CD4-positive, alpha-beta memory T cell (primary cell): ENCODE results near the gene CLUH. TPM values are rescaled to one million over a fixed set of nuclear protein-coding genes. Genes with fewer than 3 reads are reported as not detected.
A peak's percentile ranks its signal among the peaks of the same experiment; 100 is the strongest.

Source experiments
- CTCF ChIA-PET: fragments of 350-600 bp; sonication (Branson Sonifier 250); formaldehyde crosslinking; loops from one replicate; lab custom pipeline; 2021; ENCODE audit warnings: inconsistent platforms; ENCODE audit not compliant: partially characterized antibody; lab: Charles Lee
- POLR2A ChIA-PET: fragments of 350-600 bp; sonication (Branson Sonifier 250); formaldehyde crosslinking; loops from one replicate; lab custom pipeline; 2021; ENCODE audit not compliant: partially characterized antibody; lab: Charles Lee
- DNase-seq, 5 donors: peaks; one replicate each; pipeline versions ENCODE4 v3.0.0 to v3.0.0-alpha.2; 2020 to 2022; ENCODE audit warnings: mixed read lengths in 1 of 5
- H3K27ac ChIP-seq: one replicate; pipeline ENCODE4 v1.7.0; 2013; ENCODE audit warnings: low read depth, low read length
- H3K27me3 ChIP-seq: 2 replicates; pipeline ENCODE4 v1.7.0; 2013; ENCODE audit warnings: mild to moderate bottlenecking, low read length, moderate library complexity; ENCODE audit not compliant: insufficient read depth
- H3K36me3 ChIP-seq: 2 replicates; pipeline ENCODE4 v1.7.0; 2013; ENCODE audit warnings: mild to moderate bottlenecking, low read length, moderate library complexity; ENCODE audit not compliant: insufficient read depth
- H3K4me1 ChIP-seq: 2 replicates; pipeline ENCODE4 v1.7.0; 2013; ENCODE audit warnings: mild to moderate bottlenecking, low read length, moderate library complexity; ENCODE audit not compliant: insufficient read depth
- H3K4me3 ChIP-seq, 2 donors: one replicate each; pipeline ENCODE4 v1.7.0; 2013; ENCODE audit warnings: low read length in 2 of 2, mild to moderate bottlenecking in 1 of 2
- H3K9me3 ChIP-seq, 2 donors: one replicate each; pipeline ENCODE4 v1.7.0; 2013; ENCODE audit warnings: low read length in 2 of 2, control low read depth in 1 of 2; ENCODE audit not compliant: control insufficient read depth in 1 of 2
- H3K27ac Mint-ChIP-seq, 7 donors: one replicate each; pipeline ENCODE4 v1.8.0; 2020 to 2021; ENCODE audit warnings: mixed read lengths in 7 of 7, mild to moderate bottlenecking in 6 of 7, inconsistent platforms in 3 of 7, moderate library complexity in 3 of 7
- H3K27me3 Mint-ChIP-seq, 2 donors: one replicate each; pipeline ENCODE4 v1.8.0; 2020 to 2021; ENCODE audit warnings: mixed read lengths in 2 of 2
- H3K36me3 Mint-ChIP-seq, 2 donors: one replicate each; pipeline ENCODE4 v1.8.0; 2020 to 2021; ENCODE audit warnings: mixed read lengths in 2 of 2, inconsistent platforms in 1 of 2, mild to moderate bottlenecking in 1 of 2
- H3K4me1 Mint-ChIP-seq, 4 donors: one replicate each; pipeline ENCODE4 v1.8.0; 2020 to 2021; ENCODE audit warnings: mixed read lengths in 4 of 4, mild to moderate bottlenecking in 1 of 4
- H3K4me3 Mint-ChIP-seq, 8 donors: one replicate each; pipeline ENCODE4 v1.8.0; 2020 to 2021; ENCODE audit warnings: mixed read lengths in 8 of 8, mild to moderate bottlenecking in 7 of 8, moderate library complexity in 6 of 8, inconsistent platforms in 3 of 8
- H3K9me3 Mint-ChIP-seq, 8 donors: one replicate each; pipeline ENCODE4 v1.8.0; 2020 to 2021; ENCODE audit warnings: mixed read lengths in 8 of 8, mild to moderate bottlenecking in 5 of 8, inconsistent platforms in 3 of 8, moderate library complexity in 1 of 8
- intact Hi-C: fragments of 100-400 bp; cut with micrococcal nuclease; formaldehyde crosslinking; loops from one replicate; pipeline ENCODE4 v1.15.1; 2023
- polyA plus RNA-seq, 2 donors: library from polyadenylated mRNA; unstranded; fragments of 300-500 nt; fragmentation: Illumina TruSeq; gene quantifications; one replicate each; pipeline ENCODE4 v1.2.3, GENCODE V29; 2021
- total RNA-seq, 2 experiments: library from RNA; stranded (reverse); gene quantifications; one replicate each; pipeline ENCODE4 v1.2.3, GENCODE V29; 2021

The CLUH gene
- total and polyA plus RNA-seq, 4 experiments from 2014 or later, result 5.5 to 44.1 (median 29.1) TPM

DNA sequence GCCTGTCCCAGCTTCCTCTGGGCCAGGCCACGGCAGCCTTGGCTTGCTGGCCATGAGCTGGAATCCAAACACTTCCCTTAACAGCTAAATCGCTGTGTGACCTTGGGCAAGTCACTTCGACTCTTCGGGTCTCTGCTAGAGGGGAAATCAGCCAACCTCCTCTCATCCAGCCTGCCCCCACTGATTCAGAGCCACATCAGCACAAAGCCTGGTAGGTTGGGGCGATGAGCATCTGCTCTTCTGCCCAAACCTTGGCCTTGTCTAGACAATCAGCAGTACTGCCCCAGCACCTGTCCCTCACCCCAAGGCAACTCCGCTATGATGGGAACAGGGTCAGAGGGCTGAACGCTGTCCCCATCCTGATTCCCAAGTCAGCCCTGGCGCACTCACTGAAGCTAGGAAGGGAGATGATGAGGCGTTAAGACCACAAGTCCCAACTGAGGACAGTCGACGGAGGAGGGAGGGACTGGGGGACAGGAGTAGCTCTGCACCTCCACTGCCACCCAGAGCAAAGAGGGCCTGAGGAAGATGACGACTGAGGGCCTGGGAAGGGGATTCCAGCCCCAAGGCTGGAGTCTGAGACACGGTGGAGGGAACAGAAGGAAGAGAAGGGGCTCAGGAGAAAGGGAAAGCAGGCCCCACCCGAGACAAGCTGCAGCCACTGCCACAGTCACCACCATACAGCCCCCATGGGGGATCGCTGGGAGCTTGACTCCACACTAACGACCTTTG, 1.3 kb downstream of the CLUH start:
- peaks cover 40% of the 10 kb centered on the region for H3K4me1 ChIP-seq
- intact Hi-C loops, result loop anchor here (2.0 to 5.0 kb wide), 2 partner anchors 107 to 407 kb away; partner anchors contain the start of genes SMG6 and SRR
- no peaks in the 10 kb centered on the region for H3K9me3 ChIP-seq
- H3K4me1 Mint-ChIP-seq, result peaks cover 26 to 48% (median 39%) of the 10 kb centered on the region in 4 donors
- ChIA-PET CTCF (interaction anchor here (0.9 kb wide), 1 partner anchor 34 kb away, joined by 3 read pairs; no protein-coding TSS in a partner anchor), POLR2A (interaction anchor here (0.9 to 1.5 kb wide), 5 partner anchors 8 to 116 kb away, joined by 3 to 7 read pairs (median 3); partner anchors contain the start of gene PAFAH1B1)
- no peaks in the 10 kb centered on the region for H3K27me3 ChIP-seq
- peak overlapping the region; percentile 85 to 92 (median 88) for H3K4me3 Mint-ChIP-seq
- no peaks in the 10 kb centered on the region for H3K27me3 Mint-ChIP-seq
- H3K27ac Mint-ChIP-seq, result peak overlapping the region; percentile 70 to 92 (median 91)
- H3K36me3 Mint-ChIP-seq, result peaks cover 3 to 7% of the 10 kb centered on the region in 2 donors
- no peak overlapping the region for H3K27ac ChIP-seq
- no peaks in the 10 kb centered on the region for H3K9me3 Mint-ChIP-seq
- no peaks in the 10 kb centered on the region for H3K36me3 ChIP-seq
- DNase-seq, result no peak
- peak overlapping the region; percentile 69 to 77 for H3K4me3 ChIP-seq

DNA sequence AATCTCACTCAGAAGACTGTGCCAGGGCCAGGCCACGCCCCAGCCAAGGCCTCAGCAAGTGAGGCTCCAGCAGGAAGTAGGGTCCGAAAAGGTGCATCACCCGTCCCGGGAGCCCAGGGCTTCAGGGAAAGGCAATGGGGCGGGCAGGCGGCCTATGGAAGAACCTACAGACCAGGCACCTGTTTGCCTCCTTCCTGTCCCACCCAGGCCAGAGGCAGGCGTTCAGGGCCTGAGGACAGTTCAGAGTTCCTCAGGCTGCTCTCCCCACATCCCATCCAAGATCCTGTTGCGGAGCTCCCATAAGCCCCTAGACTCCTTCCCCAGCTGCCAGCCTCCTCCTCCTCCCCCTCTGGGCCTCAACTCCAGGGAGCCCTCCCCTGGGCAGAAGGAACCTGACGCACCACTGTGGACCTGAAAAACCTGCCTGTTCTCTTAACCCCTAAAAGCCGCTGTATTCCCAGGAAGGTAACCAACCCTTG, 2.3 kb downstream of the CLUH start:
- H3K27me3 Mint-ChIP-seq, result no peaks in the 10 kb centered on the region
- H3K27ac Mint-ChIP-seq, result peak overlapping the region in 6 of 7 donors; percentile 46 to 91 (median 67)
- H3K36me3 Mint-ChIP-seq, result peaks cover 3 to 12% of the 10 kb centered on the region in 2 donors
- H3K9me3 Mint-ChIP-seq, result no peaks in the 10 kb centered on the region
- H3K4me3 ChIP-seq, result no peak overlapping the region
- intact Hi-C loops, result no loop called here
- ChIA-PET POLR2A (interaction anchor here (0.7 to 1.1 kb wide), 3 partner anchors 20 to 106 kb away, joined by 3 read pairs; no protein-coding TSS in a partner anchor), CTCF (no interaction called here)
- no peak for DNase-seq
- H3K4me3 Mint-ChIP-seq, result peak overlapping the region; percentile 31 to 92 (median 88)
- H3K4me1 Mint-ChIP-seq, result peaks cover 26 to 51% (median 40%) of the 10 kb centered on the region in 4 donors
- no peaks in the 10 kb centered on the region for H3K36me3 ChIP-seq
- no peaks in the 10 kb centered on the region for H3K9me3 ChIP-seq
- no peaks in the 10 kb centered on the region for H3K27me3 ChIP-seq
- peaks cover 40% of the 10 kb centered on the region for H3K4me1 ChIP-seq
- no peak overlapping the region for H3K27ac ChIP-seq

DNA sequence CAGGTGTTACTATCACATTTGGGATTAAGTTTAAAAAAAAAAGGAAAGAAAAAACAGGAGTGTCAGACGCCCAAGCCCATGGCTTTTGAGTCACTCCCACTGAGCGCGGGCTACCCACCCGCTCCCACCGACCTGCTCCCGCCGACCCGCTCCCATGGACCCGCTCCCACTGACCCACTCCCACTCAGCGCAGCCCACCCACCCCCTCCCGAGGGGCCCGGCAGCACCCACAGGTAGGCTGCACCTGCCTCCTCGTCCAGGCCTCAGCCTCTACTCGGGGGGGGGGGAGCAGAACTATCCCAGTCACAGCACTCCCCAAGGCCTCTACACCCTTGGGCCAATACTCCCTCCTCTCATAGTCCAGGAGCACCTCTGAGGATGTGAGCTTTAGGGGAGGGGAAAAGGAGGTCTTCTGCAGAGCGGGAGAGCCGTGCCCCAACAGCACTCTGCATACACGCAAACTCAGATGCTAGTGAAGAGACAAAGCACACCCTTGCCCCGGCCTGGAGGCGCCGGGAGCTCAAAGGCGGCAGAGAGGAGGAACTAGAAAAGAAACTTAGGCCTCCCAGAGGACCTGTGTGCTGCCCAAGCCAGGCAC, 2.9 kb downstream of the CLUH start:
- Mint-ChIP-seq H3K27me3 (no peaks in the 10 kb centered on the region), H3K36me3 (peaks cover 3 to 12% of the 10 kb centered on the region in 2 donors), H3K9me3 (no peaks in the 10 kb centered on the region), H3K4me1 (peaks cover 26 to 51% (median 40%) of the 10 kb centered on the region in 4 donors), H3K4me3 (peak overlapping the region in 6 of 8 donors; percentile 42 to 63 (median 48)), H3K27ac (peak overlapping the region in 5 of 7 donors; percentile 43 to 91 (median 80))
- peaks cover 40% of the 10 kb centered on the region for H3K4me1 ChIP-seq
- ChIA-PET POLR2A (interaction anchor here (0.7 kb wide), 1 partner anchor 106 kb away, joined by 3 read pairs; no protein-coding TSS in a partner anchor), CTCF (no interaction called here)
- no peaks in the 10 kb centered on the region for H3K27me3 ChIP-seq
- no peak overlapping the region for H3K4me3 ChIP-seq
- no peak for DNase-seq
- H3K27ac ChIP-seq, result no peak overlapping the region
- intact Hi-C loops, result no loop called here
- H3K9me3 ChIP-seq, result no peaks in the 10 kb centered on the region
- H3K36me3 ChIP-seq, result no peaks in the 10 kb centered on the region

DNA sequence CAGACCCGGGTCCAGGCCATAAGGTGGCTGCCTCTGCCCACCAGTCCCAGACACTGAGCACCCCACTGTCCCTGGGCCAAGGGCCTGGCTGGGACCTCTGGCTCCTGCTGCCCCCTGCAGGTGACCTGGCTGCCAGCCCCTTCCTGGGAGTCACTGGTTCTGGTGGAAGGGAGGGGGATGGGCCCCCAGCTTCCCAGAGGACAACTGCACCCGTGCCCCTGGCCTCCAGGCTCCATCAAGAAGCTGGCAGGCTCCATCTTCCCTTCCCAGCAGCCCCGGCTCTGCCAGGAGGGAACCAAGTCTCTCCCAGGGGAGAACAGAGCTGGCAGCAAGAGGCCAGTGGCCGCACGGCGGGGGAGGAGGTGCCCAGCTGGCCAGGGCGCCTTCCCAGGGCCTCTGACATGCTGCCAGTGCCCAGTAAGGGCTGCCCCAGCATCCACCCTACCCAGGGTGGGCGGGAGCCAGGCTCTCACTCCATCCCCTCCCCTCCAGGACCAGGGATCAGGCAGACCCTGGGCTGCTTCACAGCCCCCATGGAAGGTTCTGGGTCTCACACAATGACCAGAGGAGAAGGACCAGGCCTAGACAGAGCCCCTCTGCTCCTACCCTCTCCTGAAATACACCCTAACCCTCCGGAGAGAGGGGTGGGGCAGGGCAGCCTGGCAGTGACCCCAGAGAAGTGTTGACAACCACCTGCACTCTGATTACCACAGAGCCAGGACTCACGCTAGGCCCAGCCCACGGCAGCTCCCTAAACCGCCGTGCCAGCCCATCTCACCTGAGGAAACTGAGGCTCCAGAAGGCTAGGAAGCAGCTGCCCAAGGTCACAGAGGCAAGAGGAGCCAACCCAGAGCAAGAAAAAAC, 3.6 kb downstream of the CLUH start:
- H3K36me3 ChIP-seq, result no peaks in the 10 kb centered on the region
- no peak for DNase-seq
- peak overlapping the region in 2 of 8 donors; percentile 39 to 45 for H3K4me3 Mint-ChIP-seq
- H3K9me3 Mint-ChIP-seq, result no peaks in the 10 kb centered on the region
- ChIA-PET POLR2A (interaction anchor here (1.6 kb wide), 1 partner anchor 21 kb away, joined by 7 read pairs; no protein-coding TSS in a partner anchor), CTCF (interaction anchor here (1.4 kb wide), 1 partner anchor 12 kb away, joined by 4 read pairs; no protein-coding TSS in a partner anchor)
- peaks cover 3 to 13% of the 10 kb centered on the region in 2 donors for H3K36me3 Mint-ChIP-seq
- H3K27me3 ChIP-seq, result no peaks in the 10 kb centered on the region
- H3K27me3 Mint-ChIP-seq, result no peaks in the 10 kb centered on the region
- H3K4me1 Mint-ChIP-seq, result peaks cover 26 to 51% (median 40%) of the 10 kb centered on the region in 4 donors
- no peaks in the 10 kb centered on the region for H3K9me3 ChIP-seq
- no peak overlapping the region for H3K27ac ChIP-seq
- H3K4me1 ChIP-seq, result peaks cover 40% of the 10 kb centered on the region
- H3K27ac Mint-ChIP-seq, result peak overlapping the region in 1 of 7 donors; percentile 91
- no peak overlapping the region for H3K4me3 ChIP-seq
- intact Hi-C loops, result no loop called here

DNA sequence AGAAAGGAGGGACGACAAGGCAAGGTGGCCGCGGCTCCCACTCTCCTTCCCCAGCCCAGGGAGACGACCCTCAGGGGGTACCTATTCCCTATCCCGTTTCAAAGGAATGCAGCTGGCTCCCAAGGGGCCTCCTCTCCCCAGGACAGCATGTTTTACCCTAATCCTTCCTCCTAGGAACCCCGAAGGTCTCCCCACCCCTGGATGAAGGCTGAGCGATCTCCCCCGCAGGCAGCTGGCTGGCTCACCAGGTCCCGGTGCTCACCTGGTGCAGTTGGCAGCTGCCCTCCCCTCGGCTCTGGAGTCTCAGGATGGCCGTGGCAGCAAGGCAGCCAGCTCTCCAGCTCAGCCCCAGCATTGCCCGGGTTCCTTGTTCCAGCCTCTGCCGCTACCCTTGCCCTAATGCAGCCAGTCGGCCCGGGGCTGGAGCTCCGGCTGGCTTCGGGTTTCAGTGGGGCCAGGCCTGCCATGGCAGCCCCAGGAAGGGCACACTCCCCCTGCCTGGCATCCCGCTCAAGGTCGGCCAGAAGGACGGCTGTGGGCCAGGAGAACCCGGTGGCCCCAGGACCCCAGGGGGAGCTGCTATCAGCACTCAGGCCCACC, 4.6 kb downstream of the CLUH start:
- H3K9me3 Mint-ChIP-seq, result no peaks in the 10 kb centered on the region
- H3K36me3 ChIP-seq, result peaks cover 4% of the 10 kb centered on the region
- H3K27ac ChIP-seq, result no peak overlapping the region
- no peaks in the 10 kb centered on the region for H3K27me3 Mint-ChIP-seq
- intact Hi-C loops, result no loop called here
- no peak overlapping the region for H3K4me3 Mint-ChIP-seq
- H3K27ac Mint-ChIP-seq, result peak overlapping the region in 3 of 7 donors; percentile 24 to 35 (median 25)
- H3K4me3 ChIP-seq, result no peak overlapping the region
- H3K9me3 ChIP-seq, result no peaks in the 10 kb centered on the region
- peaks cover 32% of the 10 kb centered on the region for H3K4me1 ChIP-seq
- H3K36me3 Mint-ChIP-seq, result peaks cover 7 to 20% of the 10 kb centered on the region in 2 donors
- CTCF ChIA-PET, result interaction anchor here (1.4 kb wide), 1 partner anchor 11 kb away, joined by 4 read pairs; no protein-coding TSS in a partner anchor
- H3K27me3 ChIP-seq, result no peaks in the 10 kb centered on the region
- H3K4me1 Mint-ChIP-seq, result peaks cover 22 to 44% (median 33%) of the 10 kb centered on the region in 4 donors
- DNase-seq, result no peak
- POLR2A ChIA-PET, result interaction anchor here (1.6 kb wide), 1 partner anchor 20 kb away, joined by 7 read pairs; no protein-coding TSS in a partner anchor
